Spleen (tissue), 11 donors: ENCODE data around the gene PPEF1. TPM values are rescaled to one million over a fixed set of nuclear protein-coding genes. Genes with fewer than 3 reads are reported as not detected.

ENCODE experiments used
- DNase-seq: peaks from one replicate; pipeline ENCODE4 v3.0.0-alpha.2; 2020
- H3K27ac ChIP-seq, 8 donors: fragments of 200-600 bp; sonication (generic) in 7 of 8; 1 replicate in 4 of 8; 2 replicates in 4 of 8; pipeline versions ENCODE4 v1.5.0 to v1.8.0; 2016 to 2021; ENCODE audit warnings: inconsistent platforms in 4 of 8, mild to moderate bottlenecking in 4 of 8, moderate library complexity in 1 of 8
- H3K27me3 ChIP-seq, 7 donors: fragments of 200-600 bp; sonication (generic) in 6 of 7; replicated peaks in 1 of 7; 1 replicate in 4 of 7; 2 replicates in 3 of 7; pipeline versions ENCODE4 v1.5.0 to v1.8.0; 2016 to 2021; ENCODE audit warnings: inconsistent platforms in 3 of 7, mild to moderate bottlenecking in 1 of 7
- H3K36me3 ChIP-seq, 6 donors: fragments of 200-600 bp; sonication (generic) in 5 of 6; 1 replicate in 4 of 6; 2 replicates in 2 of 6; pipeline versions ENCODE4 v1.5.0 to v1.8.0; 2016 to 2021; ENCODE audit warnings: inconsistent platforms in 2 of 6
- H3K4me1 ChIP-seq, 6 donors: fragments of 200-600 bp; sonication (generic) in 5 of 6; 1 replicate in 3 of 6; 2 replicates in 3 of 6; pipeline versions ENCODE4 v1.5.0 to v1.8.0; 2016 to 2021; ENCODE audit warnings: inconsistent platforms in 3 of 6
- H3K4me3 ChIP-seq, 8 donors: fragments of 200-600 bp; sonication (generic) in 7 of 8; 1 replicate in 4 of 8; 2 replicates in 4 of 8; pipeline versions ENCODE4 v1.5.0 to v1.8.0; 2016 to 2021; ENCODE audit warnings: inconsistent platforms in 4 of 8, mild to moderate bottlenecking in 4 of 8, moderate library complexity in 2 of 8
- H3K9me3 ChIP-seq, 8 donors: fragments of 200-600 bp; sonication (generic) in 7 of 8; 1 replicate in 4 of 8; 2 replicates in 4 of 8; pipeline versions ENCODE4 v1.5.0 to v1.8.0; 2016 to 2021; ENCODE audit warnings: inconsistent platforms in 4 of 8
- CTCF ChIP-seq, 11 experiments: fragments of 200-600 bp in 7 of 11; fragments of 450-650 bp in 4 of 11; sonication (generic) in 4 of 11; IDR thresholded peaks in 8 of 11; conservative IDR thresholded peaks in 3 of 11; 1 replicate in 7 of 11; 2 replicates in 4 of 11; pipeline versions ENCODE4 v1.4.0 to v1.8.0; 2016 to 2021; ENCODE audit warnings: antibody characterized with exemption in 11 of 11, inconsistent platforms in 4 of 11, mild to moderate bottlenecking in 1 of 11
- POLR2A ChIP-seq, 3 donors: fragments of 450-650 bp; IDR thresholded peaks; one replicate each; pipeline ENCODE4 v1.5.1; 2017; ENCODE audit warnings: antibody characterized with exemption in 3 of 3, mild to moderate bottlenecking in 1 of 3
- POLR2AphosphoS5 ChIP-seq, 3 donors: sonication (generic); formaldehyde crosslinking; IDR thresholded peaks; one replicate each; pipeline ENCODE4 v1.5.1; 2017; ENCODE audit warnings: antibody characterized with exemption in 3 of 3
- WGBS, 5 donors: extraction: QIAGEN DNeasy Blood & Tissue Kit in 3 of 5; methylation state at CpG; one replicate each; pipeline versions ENCODE4 v1.1.5 to v1.1.7; 2013 to 2018; 5-methylcytosine and 5-hydroxymethylcytosine counted together
- intact Hi-C: fragments of 100-400 bp; cut with DNase I; formaldehyde crosslinking; loops from one replicate; pipeline ENCODE4 v1.15.0; 2023; ENCODE audit warnings: low total_unique reads
- polyA plus RNA-seq, 3 donors: library from polyadenylated mRNA; stranded (reverse); fragments of 200-250 nt; gene quantifications; one replicate each; pipeline ENCODE4 v1.2.1, GENCODE V29; 2013
- total RNA-seq, 7 donors: library from RNA; depleted of rRNA in 3 of 7; stranded (reverse); fragments of >200 nt in 3 of 7; fragmentation: NEBNext Ultra II Directional in 4 of 7; extraction: Animal tissue kit (Norgen Biotek cat#: 25700) in 4 of 7; gene quantifications; one replicate each; pipeline versions ENCODE4 v1.1.0 to v1.2.1, GENCODE V29; 2016 to 2021
- donor health status: healthy with polysubstance abuse.
- donor health status: DM: no; HTN: no; CAD: no; lungs with moderate emphysema.
- donor health status: DM: no; HTN: no; CAD: no.
- donor health status: Bipolar disorder and iron deficiency.
- donor health status: healthy.
- donor health status: DM: no; HTN: no; CAD: no.
- donor health status: DM: yes; HTN: yes; CAD: no.

PPEF1 gene
- total and polyA plus RNA-seq, 10 donors = 0.10 to 2.7 (median 0.41) TPM; not detected in 4

DNA sequence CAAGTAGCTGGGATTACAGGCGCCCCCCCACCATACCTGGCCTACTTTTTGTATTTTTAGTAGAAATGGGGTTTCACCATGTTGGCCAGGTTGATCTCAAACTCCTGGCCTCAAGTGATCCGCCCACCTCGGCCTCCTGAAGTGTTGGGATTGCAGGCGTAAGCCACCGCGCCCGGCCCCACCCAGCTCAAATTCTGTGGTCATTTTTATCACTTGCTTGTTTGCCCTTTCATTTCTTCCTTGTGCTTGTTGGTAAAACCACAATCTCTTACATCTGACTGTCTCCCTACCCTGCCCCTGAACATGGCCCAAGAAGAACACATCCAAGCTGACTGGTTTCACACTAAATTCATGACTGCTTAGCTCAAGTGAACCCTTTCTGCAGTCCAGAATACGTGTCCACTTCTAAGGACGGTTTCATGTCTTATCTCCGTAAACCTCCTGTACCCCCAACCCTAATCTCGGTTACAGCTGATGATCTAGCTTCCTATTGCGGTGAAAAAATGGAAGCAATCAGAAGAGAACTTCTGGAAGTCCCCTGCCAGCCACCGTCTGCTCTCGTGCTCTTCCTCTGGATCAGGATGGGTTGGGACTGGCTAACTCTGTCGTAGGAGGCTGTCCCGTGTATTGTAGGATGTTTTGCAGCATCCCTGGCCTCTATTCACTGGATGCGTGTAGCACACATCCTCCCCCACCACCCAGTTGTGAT, 30.1 kb upstream of the PPEF1 start:
- TF ChIP-seq CTCF (IDR thresholded peaks at IDR 0.05 in 8 of 11, conservative IDR thresholded peaks at IDR 0.05 in 3 of 11) = no peak
- no peak overlapping the region for H3K27ac ChIP-seq
- H3K27me3 ChIP-seq = no peaks in the 10 kb centered on the region
- H3K4me3 ChIP-seq = no peak overlapping the region
- intact Hi-C loops = no loop called here
- DNase-seq = no peak
- H3K36me3 ChIP-seq = no peaks in the 10 kb centered on the region
- peaks cover 0 to 7% (median 2%) of the 10 kb centered on the region in 6 donors for H3K4me1 ChIP-seq
- 37 to 75% (median 51%) methylated on average over 7 to 17 of the region's 17 CpGs for WGBS, 5 donors
- H3K9me3 ChIP-seq = no peaks in the 10 kb centered on the region

DNA sequence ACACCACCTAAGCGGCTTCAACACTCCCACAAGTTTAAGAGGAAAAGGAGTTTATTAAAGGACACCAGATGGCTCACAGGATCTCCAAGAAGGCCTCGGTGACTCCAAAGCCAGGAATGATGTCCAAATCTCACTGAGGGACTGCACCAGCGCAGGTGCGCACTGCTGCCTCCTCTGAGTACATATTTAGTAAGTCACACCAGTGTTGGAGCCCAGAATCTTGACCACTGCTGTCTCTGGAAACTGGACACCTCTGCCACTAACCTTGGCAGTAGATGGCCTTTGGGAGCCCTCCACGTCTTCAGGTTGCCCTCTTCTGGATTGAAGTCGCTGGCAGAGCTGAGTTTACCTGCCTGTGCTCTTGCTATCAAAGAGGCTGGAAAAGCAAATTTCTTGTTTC, 25.4 kb upstream of the PPEF1 start:
- no peak overlapping the region for H3K27ac ChIP-seq
- H3K9me3 ChIP-seq = no peaks in the 10 kb centered on the region
- no peak overlapping the region for H3K4me3 ChIP-seq
- intact Hi-C loops = no loop called here
- H3K27me3 ChIP-seq = no peaks in the 10 kb centered on the region
- H3K36me3 ChIP-seq = no peaks in the 10 kb centered on the region
- 81 to 93% (median 85%) methylated on average over 6 of the region's 6 CpGs for WGBS, 5 donors
- no peaks in the 10 kb centered on the region for H3K4me1 ChIP-seq
- no peak for DNase-seq
- no peak for TF ChIP-seq CTCF (IDR thresholded peaks at IDR 0.05 in 8 of 11, conservative IDR thresholded peaks at IDR 0.05 in 3 of 11)
- TF ChIP-seq POLR2A (IDR thresholded peaks at IDR 0.05) = no peak
- no peak for TF ChIP-seq POLR2AphosphoS5 (IDR thresholded peaks at IDR 0.05)

DNA sequence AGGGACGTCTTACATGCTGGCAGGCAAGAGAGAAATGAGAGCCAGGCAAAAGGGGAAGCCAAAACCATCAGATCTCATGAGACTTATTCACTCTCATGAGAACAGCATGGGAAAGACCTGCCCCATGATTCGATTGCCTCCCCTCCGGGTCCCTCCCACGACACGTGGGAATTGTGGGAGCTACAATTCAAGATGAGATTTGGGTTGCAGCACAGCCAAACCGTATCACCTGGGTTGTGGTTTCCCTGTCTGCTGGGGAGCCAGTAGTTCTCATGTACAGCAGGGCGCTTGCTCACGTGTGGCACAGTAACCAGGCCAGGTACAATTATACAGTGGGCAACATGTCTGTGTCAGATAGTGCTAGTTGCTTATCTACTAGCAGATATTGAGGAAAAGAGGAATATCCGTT, 24.5 kb upstream of the PPEF1 start:
- TF ChIP-seq POLR2AphosphoS5 (IDR thresholded peaks at IDR 0.05) (no peak), POLR2A (IDR thresholded peaks at IDR 0.05) (no peak), CTCF (IDR thresholded peaks at IDR 0.05 in 8 of 11, conservative IDR thresholded peaks at IDR 0.05 in 3 of 11) (no peak)
- H3K27ac ChIP-seq = no peak overlapping the region
- H3K4me3 ChIP-seq = no peak overlapping the region
- intact Hi-C loops = no loop called here
- no peak for DNase-seq
- no peaks in the 10 kb centered on the region for H3K4me1 ChIP-seq
- no peaks in the 10 kb centered on the region for H3K36me3 ChIP-seq
- 61 to 75% (median 65%) methylated on average over 6 to 9 of the region's 9 CpGs for WGBS, 5 donors
- no peaks in the 10 kb centered on the region for H3K27me3 ChIP-seq
- H3K9me3 ChIP-seq = no peaks in the 10 kb centered on the region

- intact Hi-C loops = no loop called here
- no peak overlapping the region for H3K4me3 ChIP-seq
Measured at GRCh38 chrX:18687856-18688495, 19.5 kb upstream of the PPEF1 start.

More at GRCh38 chrX:18687856-18688495, 19.5 kb upstream of the PPEF1 start:
- WGBS, 5 donors = 52 to 79% (median 64%) methylated on average over 7 of the region's 7 CpGs
- peak overlapping the region in 1 of 8 donors; percentile 45 for H3K27ac ChIP-seq
- H3K36me3 ChIP-seq = no peaks in the 10 kb centered on the region
- no peaks in the 10 kb centered on the region for H3K9me3 ChIP-seq
- DNase-seq = no peak
- H3K27me3 ChIP-seq = no peaks in the 10 kb centered on the region
- TF ChIP-seq POLR2AphosphoS5 (IDR thresholded peaks at IDR 0.05) = no peak
- no peak for TF ChIP-seq POLR2A (IDR thresholded peaks at IDR 0.05)
- no peak for TF ChIP-seq CTCF (IDR thresholded peaks at IDR 0.05 in 8 of 11, conservative IDR thresholded peaks at IDR 0.05 in 3 of 11)
- no peaks in the 10 kb centered on the region for H3K4me1 ChIP-seq
